ENCODE measurements around the gene CRYM.
A peak's percentile ranks its signal among the peaks of the same experiment; 100 is the strongest.
"Not testable (repeated sequence)": the region's sequence is repeated elsewhere in the genome, so short reads cannot be mapped to it uniquely, and the experiment has no call there.

Gene CRYM

GRCh38 chr16:21277927-21278706 lies at the start of gene CRYM:
Gene CRYM (minus strand): TSS chr16:21278290. CDS start chr16:21278251, 39 bp downstream.
- peak; percentile 14 for DNase-seq

- no peak for DNase-seq
Measured at GRCh38 chr16:21327046-21327445, 49.0 kb upstream of the CRYM start.

- no peak for DNase-seq
Measured at GRCh38 chr16:21326459-21326858, 48.4 kb upstream of the CRYM start.

GRCh38 chr16:21324267-21324666 lies 46.2 kb upstream of the CRYM start:
- DNase-seq, result no peak

GRCh38 chr16:21322251-21322650 lies 44.2 kb upstream of the CRYM start:
- DNase-seq, result not testable (repeated sequence)

GRCh38 chr16:21321736-21322135 lies 43.6 kb upstream of the CRYM start:
- DNase-seq, result no peak

GRCh38 chr16:21314339-21314738 lies 36.2 kb upstream of the CRYM start:
- no peak for DNase-seq

- DNase-seq, result not testable (repeated sequence)
Measured at GRCh38 chr16:21312863-21313372, 34.8 kb upstream of the CRYM start.

GRCh38 chr16:21312046-21312445 lies 34.0 kb upstream of the CRYM start:
- not testable (repeated sequence) for DNase-seq

GRCh38 chr16:21306712-21307111 lies 28.6 kb upstream of the CRYM start:
- DNase-seq, result not testable (repeated sequence)

- DNase-seq, result no peak
Measured at GRCh38 chr16:21302898-21303528, 24.9 kb upstream of the CRYM start.

GRCh38 chr16:21302454-21302853 lies 24.4 kb upstream of the CRYM start:
- DNase-seq, result no peak

GRCh38 chr16:21301895-21302291 lies 23.8 kb upstream of the CRYM start:
- no peak for DNase-seq

- peak; percentile 38 for DNase-seq
Measured at GRCh38 chr16:21301168-21301894, 23.2 kb upstream of the CRYM start.

- peak; percentile 6 for DNase-seq
Measured at GRCh38 chr16:21300309-21301167, 22.4 kb upstream of the CRYM start.

- not testable (repeated sequence) for DNase-seq
Measured at GRCh38 chr16:21289789-21290188, 11.7 kb upstream of the CRYM start.

GRCh38 chr16:21285314-21285713 lies 7.2 kb upstream of the CRYM start:
- DNase-seq, result no peak

GRCh38 chr16:21284414-21284813 lies 6.3 kb upstream of the CRYM start:
- no peak for DNase-seq

GRCh38 chr16:21283521-21284289 lies 5.6 kb upstream of the CRYM start:
- DNase-seq, result no peak

- DNase-seq, result no peak
Measured at GRCh38 chr16:21281698-21282389, 3.8 kb upstream of the CRYM start.

GRCh38 chr16:21279501-21279900 lies 1.4 kb upstream of the CRYM start:
- DNase-seq, result no peak
